LNCaP clone FGC (cell line): ENCODE measurements around the gene SAMD4A.

Experiments used
- DNase-seq: peaks from one replicate; pipeline ENCODE4 v3.0.0-alpha.2; 2011; ENCODE audit warnings: low read depth
- H3K4me3 ChIP-seq: 2 replicates; pipeline ENCODE4 v1.5.1; 2011; ENCODE audit warnings: mild to moderate bottlenecking, low read depth, low read length, control low read depth
- CTCF ChIP-seq: IDR thresholded peaks from 2 replicates; pipeline ENCODE4 v1.5.1; 2012; ENCODE audit warnings: mild to moderate bottlenecking; ENCODE audit not compliant: control insufficient read depth, insufficient read depth; ENCODE audit errors: extremely low read depth

Gene SAMD4A

GRCh38 chr14:54683882-54684794 lies 117.2 kb downstream of the SAMD4A start:
- DNase-seq, result no peak
- no peak for TF ChIP-seq CTCF
- H3K4me3 ChIP-seq, result no peak overlapping the region

GRCh38 chr14:54685286-54685845 lies 118.4 kb downstream of the SAMD4A start:
- H3K4me3 ChIP-seq, result no peak overlapping the region
- no peak for TF ChIP-seq CTCF
- no peak for DNase-seq

GRCh38 chr14:54686219-54686870 lies 119.4 kb downstream of the SAMD4A start:
- DNase-seq, result no peak
- H3K4me3 ChIP-seq, result no peak overlapping the region
- no peak for TF ChIP-seq CTCF

- no peak for TF ChIP-seq CTCF
Observed at GRCh38 chr14:54686871-54687749, 120.2 kb downstream of the SAMD4A start.

GRCh38 chr14:54687750-54688119 lies 120.8 kb downstream of the SAMD4A start:
- TF ChIP-seq CTCF, result no peak
- DNase-seq, result no peak
- no peak overlapping the region for H3K4me3 ChIP-seq

More at GRCh38 chr14:54686871-54687749, 120.2 kb downstream of the SAMD4A start:
- no peak for DNase-seq
- no peak overlapping the region for H3K4me3 ChIP-seq

GRCh38 chr14:54688229-54688628 lies 121.3 kb downstream of the SAMD4A start:
- no peak for TF ChIP-seq CTCF
- no peak for DNase-seq
- H3K4me3 ChIP-seq, result no peak overlapping the region
